NOMO-1 (cell line): ENCODE results near the gene PES1.
"Not testable (repeated sequence)": the region's sequence is repeated elsewhere in the genome, so short reads cannot be mapped to it uniquely, and the experiment has no call there.

Experiments
- DNase-seq, 2 experiments: peaks; one replicate each; lab custom pipeline; 2025; ENCODE audit not compliant: unreplicated experiment in 2 of 2; lab: John Stamatoyannopoulos, UW

Gene PES1

DNA sequence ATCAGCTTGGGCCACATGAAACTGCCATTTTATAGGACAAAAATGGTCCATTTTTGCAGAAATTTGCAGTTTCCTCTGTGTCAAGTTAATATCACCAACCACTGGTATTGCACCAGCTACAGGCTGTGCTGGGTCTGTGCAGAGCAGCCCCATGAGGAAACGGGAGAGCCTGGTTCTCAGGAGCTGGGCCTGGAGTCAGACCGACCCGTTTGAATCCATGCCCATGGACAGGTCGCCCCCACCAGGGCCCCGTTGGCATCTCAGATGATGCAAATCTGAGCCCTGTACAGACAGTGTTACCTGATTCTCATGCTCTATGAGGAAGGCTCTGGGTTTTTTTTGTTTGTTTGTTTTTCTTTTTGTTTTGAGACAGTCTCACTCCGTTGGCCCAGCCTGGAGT, 35.3 kb downstream of the PES1 start:
- no peak for DNase-seq

- no peak for DNase-seq
Measured at GRCh38 chr22:30555282-30556210, 36.2 kb downstream of the PES1 start.

DNA sequence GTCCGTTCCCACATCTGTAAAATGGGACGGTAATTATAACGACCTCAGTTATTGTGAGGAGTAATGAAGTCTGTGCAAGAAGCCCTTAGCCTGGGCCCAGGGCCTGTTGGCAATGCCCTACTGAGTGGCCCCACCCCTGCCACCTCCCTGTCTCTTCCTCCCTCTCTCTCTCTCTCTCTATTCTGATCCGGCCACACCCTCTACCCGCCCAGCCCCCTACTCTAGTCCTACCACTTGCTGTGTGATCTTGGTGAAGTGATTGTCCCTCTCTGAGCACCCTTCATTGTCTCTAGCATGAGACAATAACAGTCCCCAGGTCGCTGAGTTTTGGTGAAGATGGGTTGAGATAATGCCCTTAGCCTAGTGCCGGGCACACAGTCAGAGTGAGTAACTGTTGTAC, 37.7 kb downstream of the PES1 start:
- no peak for DNase-seq

DNA sequence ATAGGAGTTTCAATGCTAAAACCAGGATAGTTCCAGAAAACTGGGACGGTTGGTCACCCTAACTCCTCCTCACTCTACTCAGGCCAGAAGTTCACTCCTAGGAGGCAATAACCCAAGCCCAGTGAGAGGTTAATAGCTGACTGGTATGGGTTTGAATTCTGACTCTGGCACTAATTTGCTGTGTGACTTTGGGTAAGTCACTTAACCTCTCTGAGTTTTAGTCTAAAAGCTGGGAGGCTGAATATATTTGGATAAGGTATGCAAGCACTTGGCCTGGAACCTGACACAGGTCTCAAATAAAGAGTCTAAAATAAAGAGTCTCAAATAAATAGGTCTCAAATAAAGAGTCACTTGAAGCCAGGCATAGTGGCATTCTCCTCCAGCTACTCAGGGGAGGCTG, 39.0 kb downstream of the PES1 start:
- DNase-seq, result no peak

- not testable (repeated sequence) for DNase-seq
Measured at GRCh38 chr22:30551813-30552212, 39.9 kb downstream of the PES1 start.

GRCh38 chr22:30547188-30547587, 44.5 kb downstream of the PES1 start:
- no peak for DNase-seq

- DNase-seq, result no peak
Measured at GRCh38 chr22:30546616-30547015, 45.1 kb downstream of the PES1 start, which contains the start of gene SEC14L6. TSS of gene SEC14L6 (minus strand) at chr22:30546741. CDS start at chr22:30546682, 59 bp downstream.

DNA sequence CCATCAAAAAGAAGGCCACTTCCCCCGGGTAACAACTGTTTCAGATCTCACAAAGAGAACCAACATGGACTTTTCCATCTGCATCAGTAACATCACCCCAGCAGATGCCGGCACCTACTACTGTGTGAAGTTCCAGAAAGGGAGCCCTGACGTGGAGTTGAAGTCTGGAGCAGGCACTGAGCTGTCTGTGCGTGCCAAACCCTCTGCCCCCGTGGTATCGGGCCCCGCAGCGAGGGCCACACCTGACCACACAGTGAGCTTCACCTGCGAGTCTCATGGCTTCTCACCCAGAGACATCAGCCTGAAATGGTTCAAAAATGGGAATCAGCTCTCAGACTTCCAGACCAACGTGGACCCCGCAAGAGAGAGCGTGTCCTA, 48.9 kb downstream of the PES1 start:
- DNase-seq, result no peak

GRCh38 chr22:30541961-30542810, 49.5 kb downstream of the PES1 start:
- DNase-seq, result no peak

GRCh38 chr22:30541511-30541910, 50.2 kb downstream of the PES1 start:
- DNase-seq, result not testable (repeated sequence)

DNA sequence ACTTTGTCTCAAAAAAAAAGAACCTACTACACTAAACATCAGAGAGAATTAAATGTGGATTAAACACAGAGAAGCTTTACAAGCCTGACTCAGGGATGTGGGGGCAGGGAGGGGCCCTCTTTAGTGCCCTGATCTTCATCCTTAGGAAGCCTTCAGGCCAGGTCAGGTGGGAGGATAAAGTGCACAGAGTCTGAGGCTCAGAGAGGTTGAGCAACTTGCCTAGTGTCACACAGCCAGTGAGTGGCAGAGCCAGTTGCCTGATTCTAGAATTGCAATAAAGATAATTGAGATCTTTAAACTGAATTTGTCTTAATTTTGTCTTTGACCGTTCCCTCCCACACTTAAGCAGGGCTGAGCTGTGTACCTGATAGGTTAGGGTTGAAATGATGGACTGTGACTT, 52.3 kb downstream of the PES1 start:
- no peak for DNase-seq

DNA sequence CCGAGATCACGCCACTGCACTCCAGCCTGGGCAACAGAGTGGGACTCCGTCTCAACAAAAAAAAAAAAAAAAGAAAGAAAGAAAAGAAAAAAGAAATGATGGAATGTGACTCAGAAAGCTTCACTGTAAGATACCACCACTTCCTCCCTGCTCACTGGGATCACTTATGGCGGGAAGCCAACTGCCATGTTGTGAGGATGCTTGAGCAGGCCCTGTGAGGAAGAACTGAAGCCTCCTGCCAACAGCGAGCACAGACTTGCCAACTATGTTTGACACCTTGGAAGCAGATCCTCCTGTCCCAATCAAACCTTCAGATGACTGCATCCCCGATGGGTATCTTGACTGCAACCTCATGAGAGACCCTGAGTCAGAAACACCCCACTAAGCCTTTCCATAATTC, 53.4 kb downstream of the PES1 start:
- no peak for DNase-seq

DNA sequence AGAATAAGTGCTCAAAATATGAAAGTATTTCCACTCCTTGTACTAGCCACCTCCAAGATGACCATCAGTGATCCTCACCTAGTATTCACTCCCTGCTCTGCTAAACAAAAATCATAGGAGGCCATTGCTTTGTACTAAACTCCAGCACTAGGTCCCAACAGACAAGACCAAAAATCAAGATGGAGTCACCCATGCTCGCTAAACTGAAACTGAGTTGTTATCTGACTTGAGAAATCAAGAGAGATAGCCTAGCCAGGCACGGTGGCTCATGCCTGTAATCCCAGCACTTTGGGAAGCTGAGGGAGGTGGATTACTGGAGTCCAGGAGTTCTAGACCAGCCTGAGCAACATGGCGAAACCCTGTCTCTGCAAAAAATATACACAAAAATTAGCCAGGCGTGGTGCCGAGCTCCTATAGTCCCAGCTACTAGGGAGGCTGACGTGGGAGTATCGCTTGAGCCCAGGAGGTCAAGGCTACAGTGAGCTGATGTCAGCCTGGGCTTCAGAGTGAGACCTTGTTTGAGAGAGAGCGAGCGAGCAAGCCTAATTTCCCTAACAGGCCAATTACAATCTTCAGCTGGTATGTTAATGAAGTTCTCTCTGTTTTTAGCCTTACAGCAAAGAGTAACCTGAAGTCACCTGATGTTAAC, 54.5 kb downstream of the PES1 start:
- DNase-seq, result no peak

GRCh38 chr22:30535182-30535581, 56.5 kb downstream of the PES1 start:
- DNase-seq, result no peak

- DNase-seq, result no peak
Measured at GRCh38 chr22:30531651-30532608, 59.8 kb downstream of the PES1 start.

DNA sequence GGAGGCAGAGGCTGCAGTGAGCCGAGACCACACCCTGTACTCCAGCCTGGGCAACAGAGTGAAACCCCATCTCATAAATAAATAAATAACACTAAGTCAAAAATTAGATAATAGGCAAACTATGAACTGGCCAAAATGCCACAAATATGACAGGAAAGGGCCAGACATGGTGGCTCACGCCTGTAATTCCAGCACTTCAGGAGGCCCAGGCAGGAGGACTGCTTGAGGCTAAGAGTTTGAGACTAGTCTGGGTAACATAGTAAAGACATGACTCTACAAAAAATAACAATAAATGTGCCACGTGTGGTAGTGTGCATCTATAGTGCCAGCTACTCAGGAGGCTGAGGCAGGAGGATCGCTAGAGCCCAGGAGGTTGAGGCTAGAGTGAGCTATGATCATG, 65.1 kb downstream of the PES1 start:
- DNase-seq, result no peak
